Peyer's patch (tissue), 4 donors: ENCODE results near the gene TSEN54.

ENCODE experiments used
- POLR2A ChIP-seq, 2 donors: fragments of 450-650 bp; IDR thresholded peaks; one replicate each; pipeline ENCODE4 v1.5.1; 2017; ENCODE audit warnings: antibody characterized with exemption in 2 of 2, mild to moderate bottlenecking in 2 of 2, moderate library complexity in 2 of 2
- TF ChIP-seq, protein P1 (sequence below), 6 experiments: fragments of 450-650 bp in 4 of 6; fragments of 200-600 bp in 2 of 6; sonication (generic) in 1 of 6; IDR thresholded peaks; one replicate each; pipeline ENCODE4 v1.5.1; 2017 to 2019; ENCODE audit warnings: antibody characterized with exemption in 6 of 6, mild to moderate bottlenecking in 3 of 6, moderate library complexity in 1 of 6

GRCh38 chr17:75468291-75468754 lies 48.0 kb upstream of the TSEN54 start:
- no peak for TF ChIP-seq POLR2A (IDR thresholded peaks at IDR 0.05)
- TF ChIP-seq, protein P1, sequence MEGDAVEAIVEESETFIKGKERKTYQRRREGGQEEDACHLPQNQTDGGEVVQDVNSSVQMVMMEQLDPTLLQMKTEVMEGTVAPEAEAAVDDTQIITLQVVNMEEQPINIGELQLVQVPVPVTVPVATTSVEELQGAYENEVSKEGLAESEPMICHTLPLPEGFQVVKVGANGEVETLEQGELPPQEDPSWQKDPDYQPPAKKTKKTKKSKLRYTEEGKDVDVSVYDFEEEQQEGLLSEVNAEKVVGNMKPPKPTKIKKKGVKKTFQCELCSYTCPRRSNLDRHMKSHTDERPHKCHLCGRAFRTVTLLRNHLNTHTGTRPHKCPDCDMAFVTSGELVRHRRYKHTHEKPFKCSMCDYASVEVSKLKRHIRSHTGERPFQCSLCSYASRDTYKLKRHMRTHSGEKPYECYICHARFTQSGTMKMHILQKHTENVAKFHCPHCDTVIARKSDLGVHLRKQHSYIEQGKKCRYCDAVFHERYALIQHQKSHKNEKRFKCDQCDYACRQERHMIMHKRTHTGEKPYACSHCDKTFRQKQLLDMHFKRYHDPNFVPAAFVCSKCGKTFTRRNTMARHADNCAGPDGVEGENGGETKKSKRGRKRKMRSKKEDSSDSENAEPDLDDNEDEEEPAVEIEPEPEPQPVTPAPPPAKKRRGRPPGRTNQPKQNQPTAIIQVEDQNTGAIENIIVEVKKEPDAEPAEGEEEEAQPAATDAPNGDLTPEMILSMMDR (IDR thresholded peaks at IDR 0.05): no peak
